GM12864 (cell line): Measurements from ENCODE around the gene NEMP1.
"Not testable (repeated sequence)": the region's sequence is repeated elsewhere in the genome, so short reads cannot be mapped to it uniquely, and the experiment has no call there.

Source experiments
- DNase-seq: peaks from one replicate; pipeline ENCODE4 v3.0.0-alpha.2; 2011; ENCODE audit warnings: low read depth
- H3K4me3 ChIP-seq: 2 replicates; pipeline ENCODE4 v1.5.1; 2011; ENCODE audit warnings: mild to moderate bottlenecking, low read depth, low read length, control low read depth
- CTCF ChIP-seq: IDR thresholded peaks from 2 replicates; pipeline ENCODE4 v1.5.1; 2011; ENCODE audit warnings: low read depth, mild to moderate bottlenecking, moderate library complexity, low read length, control low read depth, inconsistent platforms; ENCODE audit errors: missing control alignments

NEMP1 gene

DNA sequence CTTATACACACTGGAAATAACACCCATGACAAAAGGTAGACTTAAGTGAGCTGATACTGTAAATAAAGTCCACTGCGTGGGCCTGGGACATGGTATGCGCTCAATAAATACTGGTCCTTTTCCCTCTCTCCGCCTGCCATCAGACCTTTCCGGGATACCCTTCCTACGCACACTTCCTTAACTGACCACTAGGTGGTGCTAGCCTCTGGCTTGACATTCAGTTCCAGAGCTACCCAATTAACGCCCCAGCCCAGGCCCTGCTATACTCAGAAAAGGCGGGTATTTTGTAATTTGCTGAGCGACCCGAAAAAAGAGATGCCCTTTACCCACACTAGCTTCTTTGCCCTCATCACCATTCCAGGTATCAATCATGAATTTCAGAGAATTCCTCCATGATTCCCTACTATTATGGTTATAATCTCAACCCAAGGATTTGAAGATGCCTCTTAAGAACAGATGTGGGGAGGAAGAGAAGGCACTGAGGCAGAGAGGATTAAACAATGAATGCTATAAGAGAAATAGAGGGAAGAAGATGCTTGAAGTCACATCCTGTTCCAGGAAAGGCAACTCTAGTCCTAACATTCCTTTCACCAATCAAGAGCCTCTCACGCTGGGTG is 45.8 kb upstream of the NEMP1 start:
- no peak overlapping the region for H3K4me3 ChIP-seq
- DNase-seq = no peak
- peak; percentile 93 for TF ChIP-seq CTCF

DNA sequence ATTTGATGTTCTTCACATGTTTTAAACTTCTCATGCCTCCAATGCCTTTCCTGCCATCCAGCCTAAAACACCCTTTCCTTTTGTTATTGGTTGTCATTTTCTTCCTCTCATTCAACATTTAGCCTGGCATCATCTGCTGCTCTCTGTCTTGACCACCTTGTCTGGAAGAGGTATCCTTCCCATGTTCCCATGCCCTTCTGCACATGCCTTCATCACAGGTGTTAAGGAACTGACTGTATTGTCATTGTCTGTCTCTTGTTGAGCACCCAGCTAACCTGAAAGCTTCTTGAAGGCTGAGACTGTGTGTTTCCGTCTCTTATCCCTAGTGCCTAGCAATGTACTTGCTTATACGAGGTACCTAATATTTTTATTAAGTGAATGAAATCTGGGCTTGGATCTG is 45.2 kb upstream of the NEMP1 start:
- no peak for DNase-seq
- no peak for TF ChIP-seq CTCF
- H3K4me3 ChIP-seq = no peak overlapping the region

- H3K4me3 ChIP-seq, DNase-seq: not testable (repeated sequence)
Measured at GRCh38 chr12:57120718-57121117, 42.1 kb upstream of the NEMP1 start.

DNA sequence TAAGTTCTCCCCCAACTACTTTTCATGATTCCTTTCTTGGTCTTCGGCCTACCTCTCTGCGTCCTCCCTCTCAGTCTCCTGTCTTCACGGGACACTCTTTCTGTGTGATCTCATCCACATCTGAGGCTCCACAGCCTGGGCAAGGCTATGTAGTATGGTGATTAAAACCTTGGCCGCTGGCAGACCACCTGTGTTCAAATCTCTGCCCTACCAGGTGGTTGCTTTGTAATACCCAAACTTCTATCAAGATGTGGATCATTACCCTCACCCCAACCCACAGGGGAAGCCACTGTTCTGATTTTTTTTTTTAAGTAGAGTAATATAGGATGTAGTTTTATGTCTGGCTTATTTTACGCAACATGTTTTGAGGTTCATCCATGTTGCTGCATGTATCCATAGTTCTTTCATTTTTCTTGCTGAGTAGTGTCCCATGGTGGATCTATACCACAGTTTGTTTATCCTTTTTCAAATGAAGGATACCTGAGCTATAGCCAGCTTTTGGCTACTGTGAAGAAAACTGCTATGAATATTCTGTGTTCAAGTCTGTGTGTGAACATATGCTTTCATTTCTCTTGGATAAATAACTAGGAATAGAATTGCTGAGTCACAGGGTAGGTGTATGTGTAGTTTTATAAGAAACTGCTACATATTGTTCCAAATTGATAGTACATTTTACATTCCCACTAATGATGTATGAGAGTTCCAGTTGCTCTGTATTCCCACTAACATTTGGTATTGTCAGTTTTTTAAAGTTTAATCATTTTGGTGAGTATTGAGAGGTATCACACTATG is 40.9 kb upstream of the NEMP1 start:
- no peak overlapping the region for H3K4me3 ChIP-seq
- TF ChIP-seq CTCF = no peak
- DNase-seq = no peak

- no peak overlapping the region for H3K4me3 ChIP-seq
- no peak for DNase-seq
- no peak for TF ChIP-seq CTCF
Measured at GRCh38 chr12:57118711-57119271, 40.2 kb upstream of the NEMP1 start.

- H3K4me3 ChIP-seq = no peak overlapping the region
- DNase-seq = no peak
- no peak for TF ChIP-seq CTCF
Measured at GRCh38 chr12:57116580-57117281, 38.1 kb upstream of the NEMP1 start.
